NCI-H748 (cell line): Measurements from ENCODE around the gene GALNT17.
A peak's percentile ranks its signal among the peaks of the same experiment; 100 is the strongest.

Source experiments
- DNase-seq: peaks from one replicate; lab custom pipeline; 2025; ENCODE audit not compliant: unreplicated experiment; lab: John Stamatoyannopoulos, UW

The GALNT17 gene

GRCh38 chr7:71665716-71666115 lies 533.8 kb downstream of the GALNT17 start:
- no peak for DNase-seq

DNA sequence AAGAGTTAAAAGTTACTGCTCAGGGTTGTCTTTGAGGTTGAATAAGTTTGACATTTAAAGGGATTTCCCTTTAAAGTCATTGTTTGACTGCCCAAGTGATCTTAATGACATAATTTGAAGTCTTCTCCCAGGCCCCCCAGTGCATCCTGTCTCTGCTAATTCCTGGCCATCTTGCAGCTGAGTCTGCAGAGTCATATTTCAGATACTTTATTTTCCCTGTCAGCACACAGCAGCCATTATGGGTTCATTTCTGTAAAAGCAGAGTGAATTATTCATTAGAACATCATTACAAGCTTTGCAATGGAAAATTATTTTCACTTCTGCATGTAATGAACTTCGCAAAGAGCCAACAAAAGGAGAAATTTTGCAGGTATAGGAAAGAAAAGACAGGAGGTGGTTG lies 536.6 kb downstream of the GALNT17 start:
- no peak for DNase-seq

- DNase-seq, result no peak
Observed at GRCh38 chr7:71679480-71679879, 547.5 kb downstream of the GALNT17 start.

DNA sequence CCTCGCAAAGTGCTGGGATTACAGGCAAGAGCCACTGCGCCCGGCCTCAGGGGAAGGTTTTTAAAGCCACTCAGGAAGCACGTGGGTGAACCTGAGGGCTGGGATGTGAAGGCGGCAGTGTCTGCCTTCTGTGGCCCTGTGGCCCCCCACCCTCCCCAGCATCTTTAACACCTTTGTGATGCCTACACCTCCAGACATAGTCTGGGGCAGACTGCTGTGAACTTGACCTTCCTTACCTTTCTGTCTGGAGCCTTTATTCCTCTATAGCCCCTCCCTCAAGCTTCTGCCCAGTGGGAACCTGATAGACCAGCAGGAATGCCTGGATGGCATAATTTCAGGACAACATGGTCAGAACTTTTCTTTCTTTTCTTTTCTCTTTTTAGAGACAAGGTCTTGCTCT lies 550.2 kb downstream of the GALNT17 start:
- DNase-seq, result no peak

- peak; percentile 23 for DNase-seq
Observed at GRCh38 chr7:71682841-71683781, 551.2 kb downstream of the GALNT17 start.

DNA sequence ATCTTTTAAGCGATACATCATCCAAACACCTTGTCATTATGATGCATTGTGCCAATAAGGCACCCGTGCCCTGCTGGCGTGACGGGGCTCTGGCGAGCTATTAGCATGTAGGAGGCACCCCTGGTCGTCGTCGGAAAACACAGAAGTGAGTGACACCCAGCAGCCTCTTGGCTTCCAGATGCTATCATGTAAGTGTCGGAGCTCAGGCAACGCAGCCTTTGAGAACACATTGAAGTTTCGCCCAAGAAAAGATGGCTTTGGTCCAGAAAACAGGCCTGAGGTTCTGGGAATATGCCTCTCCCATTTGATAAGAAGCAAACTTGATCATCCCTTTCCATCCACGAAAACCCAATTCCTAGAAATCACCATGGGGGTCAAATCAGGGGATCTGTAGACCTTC lies 555.3 kb downstream of the GALNT17 start:
- no peak for DNase-seq

DNA sequence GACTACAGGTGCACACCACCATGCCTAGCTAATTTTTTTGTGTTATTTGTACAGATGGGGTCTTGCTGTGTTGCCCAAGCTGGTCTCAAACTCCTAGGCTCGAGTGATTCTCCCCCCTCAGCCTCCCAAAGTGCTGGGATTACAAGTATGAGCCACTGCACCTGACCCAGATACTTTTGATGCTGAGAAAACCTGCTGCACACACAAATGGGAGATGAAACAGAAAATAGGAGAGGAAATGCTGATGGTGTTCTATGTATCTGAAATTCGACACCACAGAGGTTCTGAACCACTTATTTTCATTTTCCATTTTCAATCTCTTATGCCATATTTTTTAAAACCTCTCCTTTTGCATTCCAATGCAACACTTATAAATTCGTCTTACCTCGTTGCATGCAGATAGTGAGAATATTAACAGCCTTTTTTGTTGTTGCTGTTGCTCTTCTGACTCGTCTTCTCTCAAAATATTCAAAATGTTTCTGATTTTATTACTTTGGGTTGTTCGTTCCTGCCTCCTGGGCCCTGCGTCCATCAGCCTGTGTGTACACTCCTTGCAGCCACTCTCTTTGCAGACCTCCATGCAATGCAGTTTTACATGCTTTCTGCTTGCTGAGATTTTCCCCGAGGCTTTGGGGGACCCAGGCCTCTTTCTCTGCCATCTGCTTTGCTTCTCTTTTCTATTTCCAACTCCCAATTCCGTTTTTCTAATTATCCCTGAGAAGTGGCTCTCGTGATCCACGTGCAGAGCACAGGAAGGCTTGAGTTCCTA lies 556.1 kb downstream of the GALNT17 start:
- no peak for DNase-seq

- DNase-seq, result no peak
Observed at GRCh38 chr7:71691538-71691937, 559.6 kb downstream of the GALNT17 start.

DNA sequence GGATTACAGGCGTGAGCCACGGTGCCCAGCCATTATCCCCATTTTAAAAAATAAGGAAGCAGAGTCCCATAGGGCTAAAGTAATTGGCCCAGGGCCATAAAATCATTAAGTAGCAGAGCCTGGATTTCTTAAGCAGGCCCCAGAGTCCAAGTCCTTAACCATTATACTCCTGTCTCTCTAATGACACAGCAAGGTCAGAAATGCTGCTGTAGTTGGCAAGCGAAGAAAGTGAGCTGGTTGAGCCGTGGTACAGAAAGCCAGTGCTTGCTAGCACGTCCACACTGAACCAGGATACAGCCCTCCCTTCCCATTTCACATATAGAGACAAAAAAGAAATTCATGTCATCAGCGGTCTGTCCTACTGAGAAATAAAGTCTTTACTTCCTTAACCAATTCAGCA lies 562.7 kb downstream of the GALNT17 start:
- no peak for DNase-seq

GRCh38 chr7:71695186-71695585 lies 563.2 kb downstream of the GALNT17 start:
- DNase-seq, result no peak

DNA sequence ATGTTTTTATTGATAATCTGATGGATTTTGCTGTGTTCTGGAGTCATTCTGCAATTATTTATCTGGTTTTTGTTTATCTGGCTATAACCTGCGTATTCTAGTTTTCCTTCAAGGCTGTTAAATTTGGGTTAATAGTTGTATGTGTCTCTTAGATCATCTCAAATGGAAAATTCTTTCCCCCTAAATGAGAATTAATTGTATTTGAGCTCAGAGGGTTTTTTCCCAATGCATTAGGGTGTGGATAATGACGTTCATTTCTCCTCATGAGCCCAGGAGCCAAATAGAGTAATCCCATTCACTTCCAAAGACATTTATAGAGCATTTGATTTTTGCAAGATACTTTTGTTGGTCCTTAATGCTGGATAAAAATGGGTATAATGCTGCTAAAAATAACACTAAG lies 564.6 kb downstream of the GALNT17 start:
- DNase-seq, result no peak

DNA sequence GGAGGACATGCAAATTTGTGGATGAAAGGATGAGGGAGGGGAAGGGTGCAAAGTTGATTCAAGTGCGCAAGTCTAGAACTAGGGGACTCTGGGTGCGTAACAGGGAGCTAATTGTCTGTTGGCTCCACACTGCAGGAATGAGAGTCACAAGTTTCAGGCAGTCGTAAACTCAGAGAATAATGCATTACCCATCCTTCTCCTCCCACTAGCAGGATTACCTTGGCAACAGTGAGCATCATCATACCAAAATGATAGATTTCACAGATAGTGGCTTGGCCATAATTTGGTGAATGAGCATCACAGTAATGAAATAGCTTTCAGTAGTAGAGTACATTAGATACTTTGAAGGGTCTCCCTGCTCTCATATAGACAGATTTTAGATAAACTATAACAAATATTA lies 565.5 kb downstream of the GALNT17 start:
- no peak for DNase-seq

GRCh38 chr7:71705217-71705616 lies 573.3 kb downstream of the GALNT17 start:
- DNase-seq, result no peak

DNA sequence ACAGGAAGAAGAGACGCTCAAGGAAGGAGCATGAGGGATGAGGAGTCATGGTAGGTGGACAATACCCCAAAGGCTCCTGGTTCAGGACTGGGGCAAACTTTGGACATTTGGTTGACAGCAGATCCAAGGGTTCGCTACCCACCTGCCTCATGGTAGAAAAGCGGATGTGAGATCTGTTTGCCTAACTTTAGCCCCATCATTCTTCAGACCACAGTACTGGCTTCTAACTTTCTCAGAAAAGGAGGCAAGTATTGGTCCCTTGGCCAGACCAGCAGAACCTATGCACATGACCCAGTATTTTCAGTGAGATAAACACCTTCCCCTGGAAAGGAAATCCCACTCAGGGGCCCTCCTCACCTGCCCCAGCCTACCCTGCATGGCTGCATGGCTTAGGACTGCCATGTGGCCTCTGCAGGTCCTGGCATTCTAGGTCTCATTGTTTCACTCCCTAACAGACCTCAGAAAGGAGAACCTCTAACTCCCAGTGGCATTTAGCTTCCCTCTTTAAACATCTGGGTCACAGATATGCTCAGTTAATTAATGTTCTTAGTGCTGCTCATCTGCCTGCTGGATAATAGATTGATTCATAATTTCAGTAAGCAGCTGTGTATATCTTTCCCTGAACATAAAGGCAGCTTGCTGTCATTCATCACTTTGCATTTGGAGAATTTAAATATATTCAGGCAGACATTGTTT lies 574.1 kb downstream of the GALNT17 start:
- DNase-seq, result no peak

DNA sequence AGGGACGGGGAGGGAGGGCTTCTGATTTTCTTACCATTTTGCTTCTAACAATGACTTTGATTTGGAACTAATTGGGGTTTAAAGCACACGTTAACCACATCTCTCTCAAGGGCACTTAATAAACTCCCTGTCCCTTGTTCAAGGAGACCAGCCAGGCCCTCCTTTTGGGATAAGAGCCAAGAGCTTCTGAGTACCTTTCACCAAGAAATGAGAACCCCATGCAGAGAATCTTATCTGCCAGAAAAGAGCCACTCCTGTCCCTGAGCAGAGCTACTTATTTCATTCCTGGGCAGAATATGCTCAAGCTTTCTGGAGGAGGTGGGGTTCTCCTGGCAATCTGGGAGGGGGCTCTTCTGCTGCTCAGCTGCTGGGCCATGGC lies 574.6 kb downstream of the GALNT17 start:
- DNase-seq, result no peak

- DNase-seq, result no peak
Observed at GRCh38 chr7:71707041-71707440, 575.1 kb downstream of the GALNT17 start.

GRCh38 chr7:71708710-71709109 lies 576.8 kb downstream of the GALNT17 start:
- DNase-seq, result no peak

GRCh38 chr7:71710442-71710841 lies 578.5 kb downstream of the GALNT17 start:
- no peak for DNase-seq

- no peak for DNase-seq
Observed at GRCh38 chr7:71712653-71713180, 580.8 kb downstream of the GALNT17 start.

- DNase-seq, result no peak
Observed at GRCh38 chr7:71716690-71717089, 584.7 kb downstream of the GALNT17 start.

- DNase-seq, result no peak
Observed at GRCh38 chr7:71718563-71718962, 586.6 kb downstream of the GALNT17 start.
